TTC549 (cell line): ENCODE results near the gene PDCL2.

ENCODE experiments used
- FAIRE-seq: peaks from 2 replicates; lab custom pipeline; 2012; peaks lifted over from hg19 to GRCh38; lab: Jason Lieb, UNC

The PDCL2 gene

GRCh38 chr4:55534306-55534705, 57.7 kb downstream of the PDCL2 start:
- FAIRE-seq = no peak

- no peak for FAIRE-seq
These were observed 61.4 kb downstream of the PDCL2 start for GRCh38 chr4:55530691-55531090.

DNA sequence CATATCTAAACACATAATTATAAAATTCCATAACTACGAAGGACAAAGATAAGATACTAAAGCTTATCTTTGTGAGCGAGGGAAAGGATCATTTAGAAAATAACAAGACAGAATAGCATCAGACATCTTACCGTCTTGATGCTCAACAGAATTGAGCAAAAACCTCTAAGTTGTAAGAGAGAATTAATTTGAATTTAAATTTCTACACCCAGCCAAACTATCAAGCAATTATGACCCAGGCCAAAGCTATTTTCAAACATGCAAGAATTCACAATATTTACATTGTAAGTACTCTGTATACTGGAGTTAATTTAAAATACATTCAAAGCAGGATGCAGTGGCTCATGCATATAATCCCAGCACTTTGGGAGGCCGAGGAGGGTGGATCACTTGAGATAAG, 61.9 kb downstream of the PDCL2 start:
- no peak for FAIRE-seq

DNA sequence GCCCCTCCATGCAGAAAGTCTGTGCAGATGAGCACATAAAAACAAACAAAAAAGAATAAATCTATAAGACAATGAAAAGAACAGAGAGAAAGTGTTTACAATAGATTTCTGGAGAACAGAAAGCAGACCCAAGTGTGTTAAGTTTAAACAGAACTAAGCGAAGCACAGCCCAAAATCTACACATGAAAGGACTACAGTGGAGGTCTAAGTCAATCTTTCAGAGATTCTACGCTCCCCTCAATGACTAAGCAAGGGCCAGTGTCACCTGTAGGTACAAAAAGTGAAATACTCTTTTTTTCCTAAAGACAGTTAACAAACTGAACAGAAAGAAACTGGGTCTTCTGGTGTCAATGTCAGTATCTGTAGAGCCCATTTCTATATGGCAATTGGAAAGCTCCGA, 63.6 kb downstream of the PDCL2 start:
- no peak for FAIRE-seq

GRCh38 chr4:55524844-55525571, 67.0 kb downstream of the PDCL2 start:
- FAIRE-seq = no peak

DNA sequence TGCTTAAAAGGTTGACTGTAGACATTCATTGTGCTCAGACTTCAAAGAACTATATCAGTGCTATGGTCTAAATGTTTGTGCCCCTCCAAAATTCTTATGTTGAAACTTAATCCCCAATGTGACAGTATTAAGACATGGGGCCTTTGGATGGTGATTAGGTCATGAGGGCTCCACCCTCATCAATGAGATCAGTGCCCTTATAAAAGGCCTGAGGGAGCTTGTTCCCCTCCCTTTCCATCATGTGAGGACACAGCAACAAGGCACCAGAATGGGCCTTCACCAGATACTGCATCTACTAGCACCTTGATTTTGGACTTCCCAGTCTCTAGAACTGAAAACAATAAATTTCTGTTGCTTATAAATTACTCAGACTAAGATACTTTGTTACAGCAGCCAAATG, 73.6 kb downstream of the PDCL2 start:
- no peak for FAIRE-seq

GRCh38 chr4:55517526-55518229, 74.4 kb downstream of the PDCL2 start:
- FAIRE-seq = no peak

GRCh38 chr4:55512922-55513571, 79.0 kb downstream of the PDCL2 start:
- no peak for FAIRE-seq

DNA sequence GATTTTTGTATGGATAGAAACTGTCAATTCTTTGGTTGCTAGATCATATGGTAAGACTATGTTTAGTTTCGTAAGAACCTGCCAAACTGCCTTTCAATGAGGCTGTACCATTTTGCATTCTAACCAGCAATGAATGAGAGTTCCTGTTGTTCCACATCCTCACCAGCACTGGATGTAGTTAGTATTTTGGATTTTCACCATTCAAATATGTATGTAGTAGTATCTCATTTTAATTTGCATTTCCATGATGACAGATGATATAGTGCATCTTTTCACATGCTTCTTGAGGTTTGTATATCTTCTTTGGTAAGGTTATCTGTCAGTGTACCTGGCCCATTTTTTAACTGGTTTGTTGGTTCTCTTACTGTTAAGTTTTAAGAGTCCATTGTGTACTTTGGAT, 80.0 kb downstream of the PDCL2 start:
- FAIRE-seq = no peak

DNA sequence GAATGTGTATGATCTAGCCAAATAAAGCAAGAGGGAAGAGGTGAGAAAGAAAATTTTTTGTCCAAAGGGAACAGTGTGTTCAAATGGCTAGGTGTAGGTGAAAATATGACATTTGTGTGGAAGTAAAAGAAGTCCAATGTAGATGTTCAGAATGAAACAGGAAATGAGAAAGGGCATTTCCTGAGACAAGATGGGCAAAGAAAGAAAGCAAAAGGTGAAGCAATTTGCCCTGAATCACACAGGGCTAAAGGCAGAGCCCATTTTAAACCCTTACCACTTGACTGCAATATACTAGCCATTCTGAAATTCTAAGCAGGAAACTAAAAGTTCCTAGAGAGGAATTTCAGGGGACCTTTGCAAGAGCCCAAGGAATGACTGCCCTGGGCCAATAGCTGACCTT, 81.4 kb downstream of the PDCL2 start:
- FAIRE-seq = no peak

GRCh38 chr4:55509266-55509665, 82.8 kb downstream of the PDCL2 start:
- FAIRE-seq = no peak

DNA sequence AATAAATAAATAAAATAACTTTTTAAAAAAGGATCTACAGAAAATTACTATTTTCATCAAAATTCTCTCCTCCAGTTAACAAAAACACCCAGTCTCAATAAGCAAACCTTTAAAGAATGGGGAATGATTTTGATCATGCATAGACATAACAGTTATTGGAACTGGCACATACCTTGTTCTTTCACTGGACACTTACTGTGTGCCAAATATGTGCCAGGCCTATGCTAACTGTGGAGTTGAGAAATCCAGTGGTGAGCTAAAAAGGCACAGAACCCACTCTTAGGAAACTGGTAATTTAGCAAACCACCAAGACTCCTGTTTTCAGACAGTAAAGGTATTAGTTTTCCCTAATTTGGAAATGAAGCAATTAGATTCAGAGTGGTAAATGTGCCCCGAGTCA, 84.4 kb downstream of the PDCL2 start:
- no peak for FAIRE-seq
